ENCODE data around the gene FHOD1. TPM values are rescaled to one million over a fixed set of nuclear protein-coding genes. Genes with fewer than 3 reads are reported as not detected.

Gene FHOD1
- total and polyA plus RNA-seq, 2 of the 4 experiments (the other 2 are of a cell fraction), result 13.8 to 64.0 TPM

DNA sequence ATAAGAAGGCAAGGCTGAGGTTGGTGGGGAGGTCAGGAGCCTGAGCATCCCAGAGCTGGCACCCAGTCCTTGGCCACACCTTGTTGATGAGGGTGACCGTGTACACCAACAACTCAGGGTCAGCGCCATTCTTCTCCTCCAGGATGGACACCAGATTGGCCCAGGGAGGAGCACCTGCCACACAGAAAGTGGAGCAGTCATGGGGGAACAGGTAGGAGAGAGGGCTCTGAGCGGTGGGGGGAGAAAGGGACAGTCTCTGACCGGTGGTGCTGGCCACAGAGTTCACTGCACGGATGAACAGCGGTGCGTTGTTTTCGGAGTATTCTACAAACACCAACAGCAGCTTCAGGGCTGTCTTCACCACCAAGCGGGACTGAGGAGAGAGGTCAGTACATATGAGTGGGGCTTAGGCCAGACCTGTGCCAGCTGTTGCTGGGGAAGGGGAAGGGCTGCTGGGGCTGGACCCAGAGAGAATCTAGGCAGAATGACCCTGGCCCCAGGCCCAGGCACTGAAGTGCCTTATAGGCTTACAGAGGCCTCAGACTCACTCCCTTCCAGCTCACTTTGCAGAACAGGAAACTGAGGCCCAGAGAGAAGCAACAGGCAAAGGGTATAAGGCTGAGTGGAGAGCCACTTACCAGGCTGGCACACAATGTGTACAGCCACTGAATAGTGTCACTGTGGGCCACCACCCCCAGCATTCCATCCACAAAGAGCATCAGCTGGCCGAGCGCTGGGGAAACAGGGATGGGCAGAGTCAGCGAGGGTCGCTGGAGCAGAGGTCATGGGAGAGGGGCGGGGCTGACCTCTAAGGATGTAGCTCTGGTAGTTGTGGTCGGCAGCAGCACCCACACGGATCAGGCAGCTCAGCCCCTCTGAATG is 9.6 kb downstream of the FHOD1 start:
- intact Hi-C loops (cut with micrococcal nuclease), result no loop called here
- no peak overlapping the region for H4K8ac ChIP-seq (ENCODE audit: low read depth in 2 of 2, low read length in 2 of 2)
- no peak overlapping the region for H2BK15ac ChIP-seq (ENCODE audit: low read depth, low read length)
- ChIA-PET CTCF (no interaction called here), POLR2A (ENCODE audit: unreplicated experiment) (no interaction called here)
- H3K9me1 ChIP-seq (ENCODE audit: insufficient read depth, low read length), result peaks cover 26% of the 10 kb centered on the region
- H3K27me3 ChIP-seq (ENCODE audit: control insufficient read depth, insufficient read depth, low read length), result no peaks in the 10 kb centered on the region
- H2AFZ ChIP-seq (replicated peaks; ENCODE audit: low read length, poor library complexity), result no peak overlapping the region
- no peak overlapping the region for H3K4ac ChIP-seq (ENCODE audit: low read depth, low read length)
- DNase-seq (no peak), ATAC-seq (ENCODE audit: low read depth) (no peak)
- no TSS peak for BruUV-seq (replicated peaks)
- no peak overlapping the region for H3K56ac ChIP-seq (ENCODE audit: extremely low read depth, insufficient read depth, low read length)
- no peak overlapping the region for H4K5ac ChIP-seq (ENCODE audit: low read depth, low read length)
- H2BK120ac ChIP-seq (ENCODE audit: low read depth, low read length), result no peak overlapping the region
- peaks cover 30 to 66% of the 10 kb centered on the region in 2 experiments; a peak in 3 of 4 replicates for H3K79me1 ChIP-seq (ENCODE audit: low read depth in 1 of 2, low read length in 2 of 2)
- H3K4me2 ChIP-seq (ENCODE audit: low read depth, low read length), result no peak overlapping the region
- H4K20me1 ChIP-seq (ENCODE audit: insufficient read depth, low read length), result no peaks in the 10 kb centered on the region; the same call in 1 of the 2 replicates
- H3K4me1 ChIP-seq (ENCODE audit: control insufficient read depth, insufficient read depth, low read length), result peaks cover 21% of the 10 kb centered on the region
- H2BK20ac ChIP-seq (ENCODE audit: low read depth, low read length), result no peak overlapping the region
- H3K23ac ChIP-seq (ENCODE audit: low read depth, low read length), result no peak overlapping the region
- TF ChIP-seq MAFK (IDR thresholded peaks at IDR 0.05; ENCODE audit: low read depth, low read length), result no peak
- TF ChIP-seq MXI1 (IDR thresholded peaks at IDR 0.05; ENCODE audit: borderline replicate concordance, low read depth, low read length), result no peak
- TF ChIP-seq RFX5 (IDR thresholded peaks at IDR 0.05; ENCODE audit: low read depth, low read length), result no peak
- no peak for TF ChIP-seq BHLHE40 (IDR thresholded peaks at IDR 0.05; ENCODE audit: low read depth, low read length)
- no peak for TF ChIP-seq FOS (IDR thresholded peaks at IDR 0.05; ENCODE audit: low read depth, low read length)
- TF ChIP-seq ELK1 (IDR thresholded peaks at IDR 0.05; ENCODE audit: borderline replicate concordance, low read depth, low read length), result no peak
- TF ChIP-seq CHD1 (IDR thresholded peaks at IDR 0.05; ENCODE audit: low read depth, low read length), result no peak
- no peak for TF ChIP-seq RCOR1 (IDR thresholded peaks at IDR 0.05; ENCODE audit: insufficient replicate concordance, low read length)
- TF ChIP-seq SMC3 (IDR thresholded peaks at IDR 0.05; ENCODE audit: low read depth, low read length), result no peak
- no peak overlapping the region for H3K9ac ChIP-seq (ENCODE audit: low read depth, low read length)
- in situ Hi-C loops (cut with MboI; ENCODE audit: low sequenced_read_pairs), result no loop called here
- H3K9me3 ChIP-seq (ENCODE audit: control insufficient read depth, insufficient read depth, low read length), result no peaks in the 10 kb centered on the region
- no peak overlapping the region for H4K91ac ChIP-seq (ENCODE audit: insufficient read depth, low read depth, low read length)
- H2BK5ac ChIP-seq (ENCODE audit: low read depth, low read length, poor library complexity, severe bottlenecking), result no peak overlapping the region
- 90% methylated on average over 2 of the region's 16 CpGs; no CpG with 5 or more reads in 1 of the 2 experiments for WGBS, 2 experiments (ENCODE audit: extremely low coverage in 2 of 2, insufficient read length in 1 of 2)
- H3K4me3 ChIP-seq (ENCODE audit: insufficient read depth, low read depth, low read length), result no peak overlapping the region
- no peak overlapping the region for H2AK9ac ChIP-seq (replicated peaks; ENCODE audit: low read depth, low read length, poor library complexity)
- peaks cover 52% of the 10 kb centered on the region for H3K36me3 ChIP-seq (ENCODE audit: control insufficient read depth, insufficient read depth, low read length)
- no peak overlapping the region for H3K27ac ChIP-seq (ENCODE audit: insufficient read depth, low read length)
- no peak overlapping the region for H2AK5ac ChIP-seq (ENCODE audit: low read depth, low read length)
- H3K18ac ChIP-seq (ENCODE audit: low read depth, low read length), result no peak overlapping the region
- H3K14ac ChIP-seq (replicated peaks; ENCODE audit: low read depth, low read length), result no peak overlapping the region
- dilution Hi-C loops (cut with HindIII; ENCODE audit: low sequenced_read_pairs, unreplicated experiment), result no loop called here
